Islet of Langerhans (tissue), 1 donor: ENCODE data around the gene EARS2.
"Not testable (repeated sequence)": the region's sequence is repeated elsewhere in the genome, so short reads cannot be mapped to it uniquely, and the experiment has no call there.

Experiments
- FAIRE-seq: peaks from one replicate; lab custom pipeline; 2011; peaks lifted over from hg19 to GRCh38; lab: Jason Lieb, UNC

The EARS2 gene

GRCh38 chr16:23504453-23505179, 52.5 kb downstream of the EARS2 start:
- FAIRE-seq = no peak

DNA sequence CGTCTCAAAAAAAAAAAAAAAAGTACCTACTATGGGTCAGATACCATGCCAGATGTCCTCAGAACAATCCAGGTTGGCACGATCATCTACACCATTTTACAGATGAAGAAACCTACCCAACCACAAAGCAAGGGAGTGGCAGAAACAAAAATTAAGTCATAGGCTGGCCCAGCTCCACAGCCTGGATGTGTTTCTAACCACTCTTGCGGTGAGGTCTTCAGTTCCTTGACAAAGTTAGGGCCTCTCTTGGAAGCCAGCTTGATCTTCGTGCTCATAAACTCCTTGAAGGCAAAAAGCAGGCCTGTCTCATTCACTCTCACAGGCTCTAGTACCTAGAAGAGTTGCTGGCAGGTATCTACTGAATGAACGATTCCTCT, 53.1 kb downstream of the EARS2 start:
- no peak for FAIRE-seq

DNA sequence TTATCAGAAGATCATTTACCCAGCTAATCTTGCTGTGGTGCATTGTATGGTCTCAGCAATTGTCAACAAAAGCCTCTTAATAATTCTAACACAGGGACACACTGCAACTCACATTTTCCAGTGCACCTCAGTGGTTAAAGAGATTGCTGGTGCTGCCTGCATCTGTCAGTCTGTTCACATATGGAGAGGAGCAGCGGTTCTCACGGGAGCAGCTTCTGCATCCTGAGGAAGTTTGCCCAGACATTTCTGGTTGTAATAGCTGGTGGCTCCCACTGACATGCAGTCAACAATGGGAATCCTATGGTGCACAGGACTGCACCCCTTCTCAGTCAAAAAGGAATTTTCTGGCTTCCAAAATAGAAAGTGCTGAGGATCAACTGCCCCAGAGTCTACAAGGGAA, 54.7 kb downstream of the EARS2 start:
- no peak for FAIRE-seq

- FAIRE-seq = no peak
Measured at GRCh38 chr16:23501291-23501690, 55.9 kb downstream of the EARS2 start.

DNA sequence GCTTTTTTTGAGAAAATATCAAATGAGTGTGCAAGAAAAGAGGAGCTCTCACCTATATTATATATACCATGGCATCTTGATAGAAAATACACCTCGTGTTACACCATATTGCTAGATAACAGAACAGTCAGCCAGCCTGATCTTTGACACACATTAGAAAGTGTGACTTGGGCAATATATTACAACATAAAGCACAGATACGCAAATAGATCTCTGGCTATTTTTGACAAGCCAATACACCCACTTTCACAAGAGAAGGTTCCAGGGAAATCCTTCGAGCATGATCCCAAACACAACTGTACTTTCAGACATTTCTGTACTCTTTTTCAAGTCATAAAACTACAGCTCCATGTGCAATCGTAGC, 56.3 kb downstream of the EARS2 start:
- FAIRE-seq = no peak

- no peak for FAIRE-seq
Measured at GRCh38 chr16:23500212-23500861, 56.8 kb downstream of the EARS2 start.

- FAIRE-seq = no peak
Measured at GRCh38 chr16:23499801-23500200, 57.3 kb downstream of the EARS2 start.

DNA sequence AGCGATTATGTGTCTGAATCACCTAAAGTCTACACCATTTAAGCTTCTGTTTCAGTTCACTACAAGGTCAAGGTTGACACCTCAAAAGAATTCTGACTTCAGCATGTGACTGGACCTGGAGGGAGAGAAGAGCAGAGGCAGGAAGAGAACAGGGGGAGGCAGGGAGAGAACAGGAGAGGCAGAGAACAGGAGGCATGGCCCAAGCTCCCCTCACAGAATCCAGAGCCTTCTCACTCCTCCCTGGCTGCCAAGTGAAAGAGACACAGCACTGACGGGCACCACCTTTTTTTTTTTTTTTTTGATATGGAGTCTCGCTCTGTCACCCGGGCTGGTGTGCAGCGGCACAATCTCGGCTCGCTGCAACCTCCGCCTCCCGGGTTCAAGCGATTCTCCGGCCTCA, 58.3 kb downstream of the EARS2 start:
- no peak for FAIRE-seq

DNA sequence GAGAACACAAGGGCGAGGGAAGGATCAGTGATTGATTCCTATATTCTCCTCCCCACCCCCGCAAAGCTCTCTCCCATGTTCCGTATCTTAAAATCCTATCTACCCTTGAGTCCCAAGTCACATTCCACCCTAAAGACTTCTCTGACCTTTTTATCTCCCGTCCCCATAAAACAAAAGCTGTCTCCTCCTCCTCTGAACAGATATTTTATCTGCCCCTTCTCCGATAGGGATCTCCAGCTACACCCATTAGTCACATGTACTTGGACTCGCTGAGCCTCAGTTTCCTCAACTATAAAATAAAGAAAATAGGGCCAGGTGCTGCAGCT, 59.6 kb downstream of the EARS2 start:
- no peak for FAIRE-seq

- peak; percentile 95 for FAIRE-seq
Measured at GRCh38 chr16:23496821-23497542, 60.2 kb downstream of the EARS2 start.

- FAIRE-seq = no peak
Measured at GRCh38 chr16:23495671-23496070, 61.5 kb downstream of the EARS2 start.

GRCh38 chr16:23494188-23494587, 63.0 kb downstream of the EARS2 start:
- no peak for FAIRE-seq

DNA sequence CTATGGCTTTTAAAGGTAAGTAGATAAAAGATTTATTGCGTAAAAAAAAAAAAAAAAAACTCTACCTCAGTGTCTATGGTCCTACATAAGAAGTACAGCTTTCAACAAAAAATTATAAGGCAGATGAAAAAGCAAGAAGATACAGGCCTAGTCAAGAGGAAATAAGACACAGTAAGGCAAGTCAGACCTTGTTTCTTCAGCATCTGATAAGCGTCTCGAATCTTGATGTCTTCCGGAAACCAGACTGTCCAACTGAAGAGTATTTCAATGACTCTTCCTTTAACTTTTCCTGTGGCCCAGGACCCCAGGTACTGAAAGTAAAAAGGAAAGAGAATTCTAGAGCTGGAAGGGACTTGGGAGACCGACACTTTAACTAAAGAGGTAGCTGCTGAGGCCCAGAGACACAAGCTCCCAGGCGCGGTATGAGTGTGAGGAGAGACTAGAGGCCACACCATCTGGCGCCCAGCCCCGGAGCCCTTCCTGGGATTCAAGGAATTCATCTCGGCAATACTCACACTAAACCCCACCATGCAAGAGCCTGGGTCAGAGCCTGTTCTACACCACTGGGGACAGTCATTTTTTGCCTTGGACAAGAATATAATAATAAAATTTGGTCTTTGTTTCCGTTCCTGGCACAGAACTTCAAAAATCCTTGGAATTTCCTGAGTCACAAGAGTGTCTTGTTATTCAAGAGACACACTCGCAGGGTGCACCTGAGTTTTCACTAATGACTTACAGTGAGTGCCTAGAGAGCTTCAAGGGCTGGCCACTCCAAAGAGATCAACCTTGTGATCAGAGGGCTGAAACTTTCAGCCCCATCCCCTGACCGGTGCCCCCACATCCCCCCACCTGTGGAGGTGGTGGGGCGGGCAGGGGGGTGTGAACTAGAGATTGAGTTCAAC, 65.4 kb downstream of the EARS2 start:
- no peak for FAIRE-seq

DNA sequence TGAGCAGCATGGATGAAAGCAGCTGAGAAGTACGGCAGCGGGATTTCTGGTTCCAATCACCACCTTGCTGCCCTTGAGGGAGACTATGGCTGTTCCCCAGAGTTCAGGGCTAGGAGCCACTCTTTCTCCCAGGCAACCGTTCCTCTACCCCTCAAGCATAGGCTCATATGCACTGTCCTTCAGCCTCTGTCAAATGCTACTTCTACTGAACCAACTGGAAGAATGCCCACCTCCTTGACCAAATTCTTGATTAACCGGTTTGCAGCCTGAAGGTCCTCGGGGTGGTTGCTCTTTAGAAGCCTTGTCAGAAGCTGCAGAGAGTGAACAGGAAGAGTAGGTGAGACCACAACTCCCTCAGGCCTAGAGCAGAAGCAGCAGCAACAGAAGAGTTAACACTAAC, 70.7 kb downstream of the EARS2 start:
- FAIRE-seq = no peak

DNA sequence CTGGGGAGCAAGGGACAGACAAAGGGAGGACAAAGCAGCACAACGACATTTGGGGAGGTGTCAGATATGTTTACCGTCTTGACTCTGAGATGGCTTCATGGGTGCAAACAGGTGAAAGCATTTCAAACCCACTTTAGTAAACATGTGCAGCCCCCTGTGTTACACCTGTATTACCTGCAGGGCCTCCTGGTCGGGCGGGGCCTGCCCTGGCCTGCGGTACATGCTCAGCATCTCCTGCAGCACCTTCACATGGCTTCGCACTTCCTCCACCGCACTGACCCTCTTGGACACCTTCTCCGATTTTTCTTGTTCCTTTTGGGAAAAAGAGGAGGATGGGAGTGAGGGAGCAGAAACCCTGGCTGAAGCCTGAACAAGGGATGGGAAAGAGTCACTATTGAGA, 71.3 kb downstream of the EARS2 start:
- FAIRE-seq = no peak

- FAIRE-seq = no peak
Measured at GRCh38 chr16:23485257-23485614, 71.9 kb downstream of the EARS2 start.

DNA sequence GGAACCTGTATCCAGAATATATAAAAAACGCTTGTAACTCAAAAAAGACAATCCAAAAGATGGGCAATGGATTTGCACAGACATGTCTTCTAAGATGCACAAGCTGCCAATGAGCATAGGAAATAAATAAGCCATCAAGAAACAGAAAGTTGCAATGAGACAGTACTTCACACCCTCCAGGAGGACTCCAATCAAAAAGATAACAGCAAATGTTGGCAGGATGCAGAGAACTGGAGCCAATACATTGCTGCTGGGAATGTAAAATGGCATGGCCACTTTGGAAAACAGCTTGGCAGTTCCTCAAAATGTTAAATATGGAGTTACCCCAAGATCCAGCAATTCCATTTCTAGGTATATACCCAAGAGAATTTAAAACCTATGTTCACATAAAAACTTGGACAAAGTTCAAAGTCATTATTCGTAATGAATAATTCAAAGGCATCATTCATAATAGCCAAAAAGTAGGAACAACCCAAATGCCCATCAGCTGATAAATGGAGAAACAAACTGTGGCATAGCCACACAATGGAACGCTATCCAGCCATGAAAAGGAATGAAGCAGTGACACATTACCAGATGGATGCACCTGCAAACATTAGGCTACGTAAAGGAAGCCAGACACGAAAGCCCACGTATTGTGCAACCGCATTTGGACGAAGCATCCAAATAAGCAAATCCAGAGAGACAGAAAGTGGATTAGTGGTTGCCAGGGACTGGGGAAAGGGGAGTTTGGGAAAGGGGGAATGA, 72.5 kb downstream of the EARS2 start:
- no peak for FAIRE-seq

- not testable (repeated sequence) for FAIRE-seq
Measured at GRCh38 chr16:23483492-23483891, 73.7 kb downstream of the EARS2 start.

DNA sequence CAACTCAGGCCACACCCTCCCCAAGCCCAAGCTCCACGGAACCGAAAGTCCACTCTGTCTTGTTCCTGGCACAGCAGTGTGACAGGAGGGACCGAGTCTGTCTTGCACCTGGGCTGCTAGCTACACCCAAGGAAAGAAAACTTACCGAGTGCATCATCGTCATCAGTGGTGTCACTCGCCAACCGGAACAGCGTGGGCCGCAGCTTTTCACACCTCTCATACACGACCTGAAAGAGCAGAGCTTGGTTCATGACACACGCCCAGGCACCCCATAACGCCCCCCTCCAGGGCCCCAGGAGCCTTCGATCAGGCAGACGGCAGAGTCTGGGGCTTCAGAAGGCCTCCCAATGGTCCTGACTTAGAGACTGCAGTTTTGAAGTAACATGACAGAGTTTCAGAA, 74.4 kb downstream of the EARS2 start:
- FAIRE-seq = no peak

GRCh38 chr16:23480257-23480656, 76.9 kb downstream of the EARS2 start:
- FAIRE-seq = no peak

DNA sequence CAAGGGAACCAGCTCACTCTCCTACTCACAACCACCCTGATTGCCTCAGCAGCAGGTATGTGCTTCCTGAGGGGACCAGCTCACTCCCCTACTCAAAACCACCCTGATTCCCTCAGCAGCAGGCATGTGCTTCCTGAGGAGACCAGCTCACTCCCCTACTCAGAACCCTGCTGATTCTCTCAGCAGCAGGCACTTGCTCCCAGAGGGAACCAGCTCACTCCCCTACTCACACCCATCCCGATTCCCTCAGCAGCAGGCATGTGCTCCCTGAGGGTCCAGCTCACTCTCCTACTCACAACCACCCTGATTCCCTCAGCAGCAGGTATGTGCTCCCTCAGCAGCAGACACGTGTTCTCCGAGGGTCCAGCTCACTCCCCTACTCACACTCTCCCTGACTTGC, 78.0 kb downstream of the EARS2 start:
- no peak for FAIRE-seq

DNA sequence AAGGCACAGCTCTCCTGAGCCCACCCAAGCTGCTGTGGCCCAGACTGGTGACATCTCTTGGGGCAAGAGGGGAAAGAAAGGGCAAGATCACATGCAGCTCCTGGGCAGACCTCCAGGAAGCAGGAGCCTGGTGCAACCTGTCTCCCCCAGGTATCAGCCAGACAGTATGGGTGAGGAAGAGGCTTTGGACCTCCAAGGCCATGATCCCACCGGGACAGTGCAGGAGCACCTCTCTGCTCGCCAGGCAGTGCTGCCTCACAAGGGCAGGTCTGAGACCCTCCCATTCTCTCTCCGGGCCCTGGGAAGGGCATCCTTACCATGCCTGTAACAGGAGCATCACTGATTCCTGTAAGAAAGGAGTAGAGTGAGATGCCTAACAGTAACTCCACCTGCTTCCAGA, 78.6 kb downstream of the EARS2 start:
- no peak for FAIRE-seq
